HT1080 (cell line): ENCODE results near the gene DOLPP1. TPM values are rescaled to one million over a fixed set of nuclear protein-coding genes. Genes with fewer than 3 reads are reported as not detected.

Experiments
- DNase-seq: peaks from one replicate; pipeline ENCODE4 v3.0.0-alpha.2; 2015; ENCODE audit warnings: low read depth
- total RNA-seq: library from RNA; depleted of rRNA; stranded (reverse); fragments of >200 nt; shearing (Covaris generic); gene quantifications from 2 replicates; pipeline ENCODE4 v1.2.3, GENCODE V29; 2014; rRNA removed

Gene DOLPP1
- total RNA-seq, 1 experiment from 2014 or later, result 23.8 TPM

- DNase-seq, result no peak
Observed at GRCh38 chr9:129137292-129138143, 56.6 kb downstream of the DOLPP1 start.

GRCh38 chr9:129138144-129138462 lies 57.2 kb downstream of the DOLPP1 start:
- DNase-seq, result no peak

GRCh38 chr9:129138476-129139232 lies 57.7 kb downstream of the DOLPP1 start:
- peak; percentile 24 for DNase-seq

GRCh38 chr9:129139233-129139992 lies 58.5 kb downstream of the DOLPP1 start:
- DNase-seq, result peak; percentile 83

- DNase-seq, result peak; percentile 100
Observed at GRCh38 chr9:129139993-129140396, 59.1 kb downstream of the DOLPP1 start.

Other genes with a start within 250 kb of the DOLPP1 start
- gene KYAT1, start 199.2 kb upstream of the DOLPP1 start, total RNA-seq, result 7.7 and 8.6 TPM in 2 replicates
- 65.0 and 71.5 TPM in 2 replicates for gene LRRC8A, start 199.0 kb upstream of the DOLPP1 start, total RNA-seq
- gene PHYHD1, start 160.1 kb upstream of the DOLPP1 start, total RNA-seq, result 0.16 TPM in 1 of 2 replicates, not detected in the other
- 23.4 and 29.1 TPM in 2 replicates for gene DOLK, start 133.5 kb upstream of the DOLPP1 start, total RNA-seq
- 51.8 and 63.6 TPM in 2 replicates for gene NUP188, start 133.4 kb upstream of the DOLPP1 start, total RNA-seq
- gene SH3GLB2, start 52.8 kb upstream of the DOLPP1 start, total RNA-seq, result 46.6 and 48.5 TPM in 2 replicates
- gene MIGA2, start 44.5 kb upstream of the DOLPP1 start, total RNA-seq, result 12.8 and 13.7 TPM in 2 replicates
- gene CRAT, start 29.7 kb downstream of the DOLPP1 start, total RNA-seq, result 13.4 and 18.4 TPM in 2 replicates
- 167 and 214 TPM in 2 replicates for gene PTPA, start 30.3 kb downstream of the DOLPP1 start, total RNA-seq
- gene IER5L, start 97.2 kb downstream of the DOLPP1 start, total RNA-seq, result 58.9 and 76.5 TPM in 2 replicates